ENCODE measurements around the gene DRG1. TPM values are rescaled to one million over a fixed set of nuclear protein-coding genes. Genes with fewer than 3 reads are reported as not detected.

Gene DRG1
- total and polyA plus RNA-seq, 2 of the 4 experiments (the other 2 are of a cell fraction), result 54.8 to 141 TPM

- H3K79me1 ChIP-seq (ENCODE audit: low read depth in 1 of 2, low read length in 2 of 2), result no peaks in the 10 kb centered on the region
- H3K14ac ChIP-seq (replicated peaks; ENCODE audit: low read depth, low read length), result no peak overlapping the region
- H3K9ac ChIP-seq (ENCODE audit: low read depth, low read length), result no peak overlapping the region
- no peak overlapping the region for H2BK5ac ChIP-seq (ENCODE audit: low read depth, low read length, poor library complexity, severe bottlenecking)
- H3K27ac ChIP-seq (ENCODE audit: insufficient read depth, low read length), result no peak overlapping the region
- no peak overlapping the region for H3K4ac ChIP-seq (ENCODE audit: low read depth, low read length)
- no peaks in the 10 kb centered on the region for H4K20me1 ChIP-seq (ENCODE audit: insufficient read depth, low read length)
- dilution Hi-C loops (cut with HindIII; ENCODE audit: low sequenced_read_pairs, unreplicated experiment) (no loop called here), intact Hi-C loops (cut with micrococcal nuclease) (no loop called here), in situ Hi-C loops (cut with MboI; ENCODE audit: low sequenced_read_pairs) (no loop called here)
- ATAC-seq (ENCODE audit: low read depth) (no peak), DNase-seq (no peak)
- no peaks in the 10 kb centered on the region for H3K36me3 ChIP-seq (ENCODE audit: control insufficient read depth, insufficient read depth, low read length)
- ChIA-PET CTCF (no interaction called here), POLR2A (ENCODE audit: unreplicated experiment) (no interaction called here)
- H4K91ac ChIP-seq (ENCODE audit: insufficient read depth, low read depth, low read length), result no peak overlapping the region
- H3K9me3 ChIP-seq (ENCODE audit: control insufficient read depth, insufficient read depth, low read length), result no peaks in the 10 kb centered on the region
- H2AK5ac ChIP-seq (ENCODE audit: low read depth, low read length), result no peak overlapping the region
- H4K5ac ChIP-seq (ENCODE audit: low read depth, low read length), result no peak overlapping the region
- H2AFZ ChIP-seq (replicated peaks; ENCODE audit: low read length, poor library complexity), result no peak overlapping the region
- no peak overlapping the region for H3K23ac ChIP-seq (ENCODE audit: low read depth, low read length)
- no peak overlapping the region for H2BK15ac ChIP-seq (ENCODE audit: low read depth, low read length)
- no peaks in the 10 kb centered on the region for H3K27me3 ChIP-seq (ENCODE audit: control insufficient read depth, insufficient read depth, low read length)
- TF ChIP-seq BHLHE40 (IDR thresholded peaks at IDR 0.05; ENCODE audit: low read depth, low read length) (no peak), RCOR1 (IDR thresholded peaks at IDR 0.05; ENCODE audit: insufficient replicate concordance, low read length) (no peak), ELK1 (IDR thresholded peaks at IDR 0.05; ENCODE audit: borderline replicate concordance, low read depth, low read length) (no peak), RFX5 (IDR thresholded peaks at IDR 0.05; ENCODE audit: low read depth, low read length) (no peak), CEBPB (IDR thresholded peaks at IDR 0.05; ENCODE audit: low read depth, low read length) (no peak), NFE2L2 (IDR thresholded peaks at IDR 0.05; ENCODE audit: low read depth, low read length) (no peak), RAD21 (IDR thresholded peaks at IDR 0.05; ENCODE audit: low read length) (no peak)
- H3K9me1 ChIP-seq (ENCODE audit: insufficient read depth, low read length), result no peaks in the 10 kb centered on the region
- H4K8ac ChIP-seq (ENCODE audit: low read depth in 2 of 2, low read length in 2 of 2), result no peak overlapping the region
- H3K4me2 ChIP-seq (ENCODE audit: low read depth, low read length), result no peak overlapping the region
- WGBS, 2 experiments (ENCODE audit: extremely low coverage in 2 of 2, insufficient read length in 1 of 2), result no CpG with 5 or more reads among the region's 3 CpGs
- no peak overlapping the region for H2AK9ac ChIP-seq (replicated peaks; ENCODE audit: low read depth, low read length, poor library complexity)
- no TSS peak for BruUV-seq (replicated peaks)
- H3K56ac ChIP-seq (ENCODE audit: extremely low read depth, insufficient read depth, low read length), result no peak overlapping the region
- no peak overlapping the region for H2BK120ac ChIP-seq (ENCODE audit: low read depth, low read length)
- no peak overlapping the region for H2BK20ac ChIP-seq (ENCODE audit: low read depth, low read length)
- H3K18ac ChIP-seq (ENCODE audit: low read depth, low read length), result no peak overlapping the region
- no peaks in the 10 kb centered on the region for H3K4me1 ChIP-seq (ENCODE audit: control insufficient read depth, insufficient read depth, low read length)
- no peak overlapping the region for H3K4me3 ChIP-seq (ENCODE audit: insufficient read depth, low read depth, low read length)
Measured at GRCh38 chr22:31367426-31367825, 32.0 kb upstream of the DRG1 start.
